K562 (cell line): ENCODE results near the gene SFXN3. TPM values are rescaled to one million over a fixed set of nuclear protein-coding genes. Genes with fewer than 3 reads are reported as not detected.
A peak's percentile ranks its signal among the peaks of the same experiment; 100 is the strongest.

ENCODE experiments used
- DPF2 ChIP-seq: fragments of 450-650 bp; IDR thresholded peaks from 2 replicates; pipeline ENCODE4 v1.6.1; 2016
- E2F6 ChIP-seq, 2 experiments: IDR thresholded peaks; 2 replicates each; pipeline ENCODE4 v1.6.1; 2011; ENCODE audit warnings: borderline replicate concordance in 1 of 2, control low read depth in 1 of 2, low read depth in 1 of 2, low read length in 1 of 2, mild to moderate bottlenecking in 1 of 2, mixed read lengths in 1 of 2, moderate library complexity in 1 of 2; ENCODE audit not compliant: insufficient read depth in 1 of 2, insufficient read length in 1 of 2, poor library complexity in 1 of 2, severe bottlenecking in 1 of 2; ENCODE audit errors: extremely low read depth in 1 of 2
- HDAC1 ChIP-seq, 2 experiments: fragments of 450-650 bp; IDR thresholded peaks; 2 replicates each; pipeline ENCODE4 v1.6.1; 2016 to 2017; ENCODE audit warnings: inconsistent platforms in 1 of 2, mild to moderate bottlenecking in 1 of 2, moderate library complexity in 1 of 2
- HES1 ChIP-seq: fragments of 450-650 bp; IDR thresholded peaks from 2 replicates; pipeline ENCODE4 v1.6.1; 2016; ENCODE audit warnings: low read depth, mild to moderate bottlenecking, moderate library complexity
- KDM2B ChIP-seq: fragments of 250-450 bp; sonication (Bioruptor Pico); IDR thresholded peaks from 2 replicates; pipeline ENCODE4 v1.8.0; 2021; ENCODE audit warnings: mild to moderate bottlenecking, moderate library complexity
- MAX ChIP-seq: sonication (generic); formaldehyde crosslinking; IDR thresholded peaks from 2 replicates; pipeline ENCODE4 v1.9.0; 2022; ENCODE audit warnings: mild to moderate bottlenecking, missing genetic modification reagents
- RBM25 ChIP-seq: fragments of 200-400 bp; formaldehyde crosslinking; IDR thresholded peaks from 2 replicates; pipeline ENCODE4 v1.6.1; 2018; ENCODE audit warnings: low read length, low read depth, moderate library complexity; ENCODE audit not compliant: severe bottlenecking
- RBM34 ChIP-seq: fragments of 200-400 bp; formaldehyde crosslinking; IDR thresholded peaks from 2 replicates; pipeline ENCODE4 v1.6.1; 2018; ENCODE audit warnings: low read length, borderline replicate concordance; ENCODE audit not compliant: insufficient read depth
- SRF ChIP-seq, 2 experiments: fragments of 250-450, 450-650 bp in 1 of 2; sonication (Bioruptor Pico) in 1 of 2; sonication (generic) in 1 of 2; formaldehyde crosslinking; IDR thresholded peaks; 2 replicates each; pipeline versions ENCODE4 v1.5.0 to v1.5.1; 2020 to 2022; ENCODE audit warnings: mild to moderate bottlenecking in 1 of 2, missing genetic modification reagents in 1 of 2
- U2AF1 ChIP-seq: fragments of 200-400 bp; formaldehyde crosslinking; optimal IDR thresholded peaks from 2 replicates; pipeline ENCODE3; 2017; ENCODE audit warnings: mild to moderate bottlenecking, low read depth, low read length, moderate library complexity
- YY1 ChIP-seq, 3 experiments: IDR thresholded peaks; 2 replicates each; pipeline ENCODE4 v1.6.1; 2011; ENCODE audit warnings: low read length in 2 of 3, mild to moderate bottlenecking in 2 of 3, moderate library complexity in 2 of 3, borderline replicate concordance in 1 of 3, control low read depth in 1 of 3, low read depth in 1 of 3; ENCODE audit not compliant: insufficient read depth in 3 of 3, insufficient replicate concordance in 2 of 3, control insufficient read depth in 1 of 3, insufficient read length in 1 of 3; ENCODE audit errors: extremely low read depth in 1 of 3
- ZBTB2 ChIP-seq: fragments of 450-650 bp; IDR thresholded peaks from 2 replicates; pipeline ENCODE4 v1.6.1; 2016; ENCODE audit warnings: antibody characterized with exemption
- ZBTB7A ChIP-seq: IDR thresholded peaks from 2 replicates; pipeline ENCODE4 v1.6.1; 2011; ENCODE audit warnings: low read depth, mild to moderate bottlenecking, low read length, moderate library complexity, borderline replicate concordance; ENCODE audit not compliant: control insufficient read depth
- ZKSCAN8 ChIP-seq: fragments of 200-800 bp; sonication (Bioruptor generic); IDR thresholded peaks from 2 replicates; pipeline ENCODE4 v1.6.1; 2016; ENCODE audit warnings: missing genetic modification characterization, missing compliant biosample characterization
- ZNF121 ChIP-seq: sonication (generic); formaldehyde crosslinking; conservative IDR thresholded peaks from 2 replicates; pipeline ENCODE4 v1.8.0; 2022; ENCODE audit warnings: missing genetic modification reagents
- ZNF253 ChIP-seq: fragments of 250-450 bp; sonication (Bioruptor Pico); conservative IDR thresholded peaks from 2 replicates; pipeline ENCODE4 v1.6.1; 2021; ENCODE audit warnings: mild to moderate bottlenecking
- ZNF583 ChIP-seq: fragments of 250-450 bp; sonication (Bioruptor Pico); IDR thresholded peaks from 2 replicates; pipeline ENCODE4 v1.4.0; 2020
- ZNF740 ChIP-seq, 3 experiments: fragments of 200-800 bp in 1 of 3; sonication (Bioruptor generic) in 1 of 3; sonication (generic) in 1 of 3; formaldehyde crosslinking in 1 of 3; IDR thresholded peaks; 2 replicates each; pipeline versions ENCODE4 v1.6.1 to v1.8.0; 2016 to 2022; ENCODE audit warnings: mild to moderate bottlenecking in 2 of 3, missing compliant biosample characterization in 2 of 3, missing genetic modification characterization in 2 of 3, missing genetic modification reagents in 1 of 3
- ZNF79 ChIP-seq: fragments of 250-450 bp; sonication (Bioruptor Pico); IDR thresholded peaks from 2 replicates; pipeline ENCODE4 v1.4.0; 2020; ENCODE audit warnings: low read depth, mild to moderate bottlenecking, moderate library complexity
- ZSCAN29 ChIP-seq: fragments of 450-650 bp; IDR thresholded peaks from 2 replicates; pipeline ENCODE4 v1.6.1; 2017
- polyA plus RNA-seq, 8 experiments: library from polyadenylated mRNA; depleted of rRNA in 4 of 8; stranded (reverse) in 5 of 8; unstranded in 3 of 8; fragments of >200 nt; fragmentation: Nextera tagmentation in 2 of 8; fragmentation: Illumina TruSeq in 1 of 8; extraction: Ambion mirVana in 2 of 8; extraction: Trizol in 1 of 8; gene quantifications; 2 replicates each; pipeline versions ENCODE4 v1.2.1 to v1.2.3, GENCODE V29; 2011 to 2014; ENCODE audit warnings: inconsistent platforms in 1 of 8, missing spikeins in 1 of 8
- total RNA-seq, 7 experiments: library from RNA; depleted of rRNA in 6 of 7; stranded (reverse); fragments of >200 nt in 6 of 7; fragmentation: Illumina TruSeq in 2 of 7; extraction: Trizol in 2 of 7; gene quantifications; 2 replicates each; pipeline versions ENCODE4 v1.2.1 to v1.2.3, GENCODE V29; 2011 to 2021; ENCODE audit warnings: low replicate concordance in 1 of 7

SFXN3 gene
- total and polyA plus RNA-seq, 9 of the 15 experiments (the other 6 are each of a cell fraction or from before 2014, with no cell fraction given), result 0.24 to 4.6 (median 0.86) TPM

- TF ChIP-seq ZNF583 (CRISPR knock-in tag) (peak; percentile 33; the same call in 1 of the 2 replicates), HDAC1 (IDR thresholded peaks at IDR 0.05) (peak in 1 of 2 experiments; percentile 38; a peak in 1 of 4 replicates), SRF (CRISPR knock-in tag; IDR thresholded peaks at IDR 0.05) (0 out of 4 replicates have a peak, but pooled peaks of 1 of the 2 experiments have one; percentile 23), ZBTB2 (no peak), RBM25 (peak; percentile 13), ZNF740 (CRISPR knock-in tag; IDR thresholded peaks at IDR 0.05) (no peak), ZNF740 (tag; IDR thresholded peaks at IDR 0.05) (0 out of 4 replicates have a peak, but pooled peaks of 1 of the 2 experiments have one; percentile 16), ZBTB7A (peak; percentile 70; the same call in 1 of the 2 replicates), HES1 (peak; percentile 12; the same call in 1 of the 2 replicates), U2AF1 (peak; percentile 85), E2F6 (IDR thresholded peaks at IDR 0.05; ENCODE audit: borderline replicate concordance in 1 of 2, extremely low read depth in 1 of 2, insufficient read depth in 1 of 2, insufficient read length in 1 of 2, low read depth in 1 of 2, low read length in 1 of 2, poor library complexity in 1 of 2, severe bottlenecking in 1 of 2) (peak; percentile 93 to 97), RBM34 (0 out of 2 replicates have a peak, but pooled peaks have one; percentile 28), ZNF79 (CRISPR knock-in tag) (no peak), ZNF253 (CRISPR knock-in tag) (no peak), KDM2B (CRISPR knock-in tag) (peak; percentile 75; the same call in 1 of the 2 replicates), ZKSCAN8 (peak; percentile 47; the same call in 1 of the 2 replicates), DPF2 (no peak), YY1 (IDR thresholded peaks at IDR 0.05; ENCODE audit: borderline replicate concordance in 1 of 3, control insufficient read depth in 1 of 3, extremely low read depth in 1 of 3, insufficient read depth in 3 of 3, insufficient read length in 1 of 3, insufficient replicate concordance in 2 of 3, low read depth in 1 of 3, low read length in 2 of 3) (peak in 2 of 3 experiments; percentile 40 to 57), ZSCAN29 (no peak), ZNF121 (CRISPR knock-in tag) (no peak), MAX (peak; percentile 89)
These were observed 31.4 kb downstream of the SFXN3 start (continued) for GRCh38 chr10:101062232-101063049.
